ENCODE measurements around the gene CRMP1.
"Not testable (repeated sequence)": the region's sequence is repeated elsewhere in the genome, so short reads cannot be mapped to it uniquely, and the experiment has no call there.

Gene CRMP1

GRCh38 chr4:5856362-5856761 lies 36.5 kb downstream of the CRMP1 start:
- not testable (repeated sequence) for DNase-seq (ENCODE audit: low read depth in 2 of 2)

GRCh38 chr4:5854929-5855328 lies 38.0 kb downstream of the CRMP1 start:
- no peak for DNase-seq (ENCODE audit: low read depth in 2 of 2)

GRCh38 chr4:5852523-5853202 lies 40.2 kb downstream of the CRMP1 start:
- no peak for DNase-seq (ENCODE audit: low read depth in 2 of 2)

- DNase-seq (ENCODE audit: low read depth in 2 of 2): no peak
Measured at GRCh38 chr4:5851637-5852301, 41.1 kb downstream of the CRMP1 start.

- no peak for DNase-seq (ENCODE audit: low read depth in 2 of 2)
Measured at GRCh38 chr4:5845035-5845905, 47.6 kb downstream of the CRMP1 start.

GRCh38 chr4:5843573-5844530 lies 49.0 kb downstream of the CRMP1 start:
- no peak for DNase-seq (ENCODE audit: low read depth in 2 of 2)

GRCh38 chr4:5842456-5842855 lies 50.4 kb downstream of the CRMP1 start:
- no peak for DNase-seq (ENCODE audit: low read depth in 2 of 2)

GRCh38 chr4:5839751-5840674 lies 52.9 kb downstream of the CRMP1 start:
- DNase-seq (ENCODE audit: low read depth in 2 of 2): no peak

GRCh38 chr4:5839332-5839731 lies 53.6 kb downstream of the CRMP1 start:
- no peak for DNase-seq (ENCODE audit: low read depth in 2 of 2)

GRCh38 chr4:5837483-5837882 lies 55.4 kb downstream of the CRMP1 start:
- DNase-seq (ENCODE audit: low read depth in 2 of 2): not testable (repeated sequence)

- no peak for DNase-seq (ENCODE audit: low read depth in 2 of 2)
Measured at GRCh38 chr4:5836943-5837342, 55.9 kb downstream of the CRMP1 start.

- DNase-seq (ENCODE audit: low read depth in 2 of 2): no peak
Measured at GRCh38 chr4:5828005-5828391, 64.9 kb downstream of the CRMP1 start.

- DNase-seq (ENCODE audit: low read depth in 2 of 2): no peak
Measured at GRCh38 chr4:5827108-5828004, 65.5 kb downstream of the CRMP1 start.

GRCh38 chr4:5826437-5827107 lies 66.3 kb downstream of the CRMP1 start:
- no peak for DNase-seq (ENCODE audit: low read depth in 2 of 2)

- DNase-seq (ENCODE audit: low read depth in 2 of 2): no peak
Measured at GRCh38 chr4:5825321-5826041, 67.4 kb downstream of the CRMP1 start.

GRCh38 chr4:5824635-5825034 lies 68.3 kb downstream of the CRMP1 start:
- no peak for DNase-seq (ENCODE audit: low read depth in 2 of 2)

GRCh38 chr4:5824227-5824626 lies 68.7 kb downstream of the CRMP1 start:
- no peak for DNase-seq (ENCODE audit: low read depth in 2 of 2)

Data from stimulated activated CD8-positive, alpha-beta memory T cell treated with anti-CD3 and anti-CD28 coated beads, Interleukin-7, amount 100 ng/mL, for 4 hours (primary cell).